ENCODE results near the gene OR1D5.
"Not testable (repeated sequence)": the region's sequence is repeated elsewhere in the genome, so short reads cannot be mapped to it uniquely, and the experiment has no call there.

OR1D5 gene, protein sequence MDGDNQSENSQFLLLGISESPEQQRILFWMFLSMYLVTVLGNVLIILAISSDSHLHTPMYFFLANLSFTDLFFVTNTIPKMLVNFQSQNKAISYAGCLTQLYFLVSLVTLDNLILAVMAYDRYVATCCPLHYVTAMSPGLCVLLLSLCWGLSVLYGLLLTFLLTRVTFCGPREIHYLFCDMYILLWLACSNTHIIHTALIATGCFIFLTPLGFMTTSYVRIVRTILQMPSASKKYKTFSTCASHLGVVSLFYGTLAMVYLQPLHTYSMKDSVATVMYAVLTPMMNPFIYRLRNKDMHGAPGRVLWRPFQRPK

DNA sequence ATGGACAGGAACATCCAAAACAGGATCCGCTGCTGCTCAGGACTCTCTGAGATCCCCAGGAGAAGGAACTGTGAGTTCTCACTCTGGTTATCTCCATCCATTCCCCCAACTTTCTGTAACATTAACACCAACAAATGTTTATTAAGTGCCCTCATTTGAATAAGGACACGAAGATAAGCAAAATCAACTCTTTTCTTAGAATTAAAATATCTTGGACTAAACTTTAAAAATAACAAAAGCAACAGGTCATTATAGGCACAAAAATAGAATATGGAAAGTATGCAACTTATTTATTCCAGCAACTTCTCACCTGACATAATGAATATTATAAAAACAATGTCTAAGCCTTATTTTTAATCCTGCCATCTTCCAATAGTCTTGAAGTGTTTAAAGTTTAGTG is at the start of gene OR1D5:
Gene OR1D5 (minus strand): TSS at position 101 of the 400 bp plus-strand sequence. CDS start 0 bp downstream, at position 101.
- not testable (repeated sequence) for DNase-seq

DNA sequence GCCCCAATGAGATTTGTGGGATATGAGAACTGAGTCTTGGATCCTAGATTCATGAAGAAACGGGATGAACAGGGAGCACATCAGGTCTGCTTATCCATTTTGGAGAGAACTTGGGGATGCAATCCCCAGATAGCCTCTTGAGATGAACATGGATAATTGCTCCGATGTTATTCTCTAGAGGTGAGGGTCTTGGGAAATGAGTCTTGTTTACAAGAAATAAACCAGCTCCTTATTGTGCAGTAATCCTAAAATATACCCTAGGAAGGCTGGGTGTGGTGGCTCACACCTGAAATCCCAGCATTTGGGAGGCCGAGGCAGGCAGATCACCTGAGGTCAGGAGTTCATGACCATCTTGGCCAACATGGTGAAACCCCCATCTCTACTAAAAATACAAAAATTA is 40.9 kb upstream of the OR1D5 start, which contains the start of gene OR1D2:
Gene OR1D2 (minus strand): TSS at position 101 of the 400 bp plus-strand sequence. CDS start 11,426 bp downstream, outside the sequence.
- no peak for DNase-seq

DNA sequence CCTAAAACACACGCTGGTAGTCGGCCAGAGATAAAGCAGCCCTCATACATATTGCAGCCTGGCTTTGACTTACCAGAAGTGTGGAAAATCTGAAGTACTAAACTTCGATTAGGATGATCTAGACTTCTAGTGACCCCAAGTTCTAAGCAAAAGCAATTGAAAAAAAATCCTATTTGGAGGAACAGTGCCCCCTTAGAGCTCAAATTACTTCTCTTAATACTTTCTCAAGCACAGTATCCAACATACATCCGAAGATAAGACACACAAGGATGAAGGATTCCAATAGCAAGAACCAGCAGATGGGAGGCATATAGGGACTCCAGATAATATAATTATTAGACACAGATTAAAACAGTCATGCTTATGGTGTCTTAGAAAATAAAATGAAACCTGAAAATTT is 10.4 kb upstream of the OR1D5 start:
- not testable (repeated sequence) for DNase-seq

DNA sequence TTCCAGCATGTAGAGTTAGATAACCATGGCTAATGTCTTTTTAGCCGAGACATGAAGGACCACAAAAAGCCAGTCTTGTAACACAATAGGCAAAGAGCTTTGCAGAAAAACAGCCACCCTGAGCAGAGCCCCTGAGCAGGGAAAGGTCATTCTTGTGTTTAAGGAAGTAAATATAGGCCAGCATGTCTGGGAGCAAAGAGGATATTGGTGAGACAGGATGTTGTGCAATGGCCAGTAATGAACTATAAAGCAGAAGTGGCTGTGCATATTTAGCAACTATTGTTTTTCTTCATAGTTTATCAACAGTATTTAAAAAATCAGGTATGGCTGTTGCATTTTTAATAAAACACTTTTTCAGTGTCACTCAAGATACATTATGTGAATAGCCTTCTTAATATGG is 1.8 kb upstream of the OR1D5 start:
- not testable (repeated sequence) for DNase-seq

DNA sequence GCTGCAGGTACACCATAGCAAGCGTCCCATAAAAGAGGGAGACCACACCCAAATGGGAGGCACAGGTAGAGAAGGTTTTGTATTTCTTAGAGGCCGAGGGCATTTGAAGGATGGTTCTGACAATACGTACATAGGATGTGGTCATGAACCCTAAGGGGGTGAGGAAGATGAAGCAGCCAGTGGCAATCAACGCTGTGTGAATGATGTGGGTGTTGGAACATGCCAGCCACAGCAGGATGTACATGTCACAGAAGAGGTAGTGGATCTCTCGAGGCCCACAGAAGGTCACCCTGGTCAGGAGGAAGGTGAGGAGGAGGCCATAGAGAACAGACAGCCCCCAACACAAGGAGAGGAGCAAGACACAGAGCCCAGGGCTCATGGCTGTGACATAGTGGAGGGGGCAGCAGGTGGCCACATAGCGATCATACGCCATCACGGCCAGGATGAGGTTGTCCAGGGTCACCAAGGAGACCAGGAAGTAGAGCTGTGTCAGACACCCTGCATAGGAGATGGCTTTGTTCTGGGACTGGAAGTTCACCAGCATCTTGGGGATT is 506 bp downstream of the OR1D5 start:
- DNase-seq: not testable (repeated sequence)

DNA sequence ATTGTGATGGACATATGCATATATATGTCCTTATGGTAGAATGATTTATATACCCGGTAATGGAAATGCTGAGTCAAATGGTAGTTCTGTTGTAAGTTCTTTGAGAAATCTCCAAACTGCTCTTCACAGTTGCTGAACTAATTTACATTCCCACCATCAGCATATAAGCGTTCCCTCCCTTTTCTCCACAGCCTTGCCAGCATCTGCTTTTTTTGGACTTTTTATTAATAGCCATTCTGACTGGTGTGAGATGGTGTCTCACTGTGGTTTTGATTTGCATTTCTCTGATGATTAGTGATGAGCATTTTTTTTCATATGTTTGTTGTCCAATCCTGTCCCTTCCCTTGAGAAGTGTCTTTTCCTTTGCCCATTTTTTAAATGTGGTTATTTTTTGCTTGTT is 8.5 kb downstream of the OR1D5 start:
- DNase-seq: not testable (repeated sequence)

DNA sequence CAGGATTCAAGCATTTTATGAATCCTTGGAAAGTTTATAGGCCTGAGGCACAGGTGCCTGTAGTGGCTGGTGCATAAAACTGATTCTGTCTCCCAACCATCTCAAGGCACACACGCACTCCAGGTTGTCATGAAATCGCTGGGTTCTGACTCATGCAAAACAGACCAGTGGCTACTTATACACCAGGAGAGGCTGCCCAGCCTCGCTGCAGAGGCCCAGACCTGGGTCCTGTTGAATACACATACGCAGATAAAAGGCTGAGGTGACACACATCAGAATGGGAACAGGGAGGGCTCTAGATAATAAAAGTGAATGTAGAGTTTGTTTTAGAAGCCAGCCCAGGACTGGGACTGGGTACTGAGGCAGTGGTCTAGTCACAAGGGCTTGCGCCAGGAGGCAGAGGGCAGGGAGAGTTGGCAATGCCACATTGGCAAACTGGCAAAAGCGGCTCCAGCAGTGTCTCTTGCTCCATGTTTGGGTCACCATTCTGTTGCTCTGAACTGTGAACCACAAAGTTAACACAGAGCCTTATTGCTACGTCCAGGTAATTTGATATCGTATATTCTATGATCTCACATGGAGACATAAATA is 13.6 kb downstream of the OR1D5 start:
- DNase-seq: no peak

DNA sequence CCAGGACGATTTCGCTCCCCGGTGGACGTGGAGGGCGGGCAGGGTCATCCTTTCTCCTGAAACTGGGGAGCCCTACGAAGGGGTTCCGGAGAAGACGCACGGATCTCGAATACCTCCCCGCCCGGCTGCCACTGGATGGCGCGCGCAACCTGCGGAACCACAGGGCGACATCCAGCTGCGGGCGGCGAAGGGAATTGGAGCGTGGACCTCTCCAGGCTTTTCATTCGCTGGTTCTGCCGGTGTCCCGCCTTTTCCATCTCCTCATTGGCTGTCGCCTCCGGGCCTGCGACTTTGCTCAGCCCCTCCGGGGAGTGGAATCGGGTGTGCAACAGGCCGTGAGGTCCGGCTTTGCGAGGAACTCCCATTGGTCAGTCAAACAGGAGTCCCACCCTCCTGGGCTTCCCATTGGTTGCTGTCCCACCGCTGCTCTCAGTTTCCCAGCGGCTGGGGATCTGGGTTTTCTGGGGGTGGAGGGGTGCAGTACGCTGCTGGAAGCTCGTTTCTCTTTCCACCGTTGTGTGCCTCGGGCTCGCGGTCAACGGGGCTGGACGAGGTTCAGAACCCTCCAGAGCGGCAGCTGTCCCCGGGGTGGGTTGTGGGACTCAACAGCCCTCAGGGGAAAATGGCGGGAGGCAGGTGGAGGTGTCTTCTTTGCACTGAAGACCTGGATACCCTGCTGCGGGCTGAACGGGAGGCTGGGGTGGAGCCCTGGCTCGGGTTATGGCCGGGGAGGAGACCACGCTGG is 14.5 kb downstream of the OR1D5 start:
- peak; percentile 98 for DNase-seq

DNA sequence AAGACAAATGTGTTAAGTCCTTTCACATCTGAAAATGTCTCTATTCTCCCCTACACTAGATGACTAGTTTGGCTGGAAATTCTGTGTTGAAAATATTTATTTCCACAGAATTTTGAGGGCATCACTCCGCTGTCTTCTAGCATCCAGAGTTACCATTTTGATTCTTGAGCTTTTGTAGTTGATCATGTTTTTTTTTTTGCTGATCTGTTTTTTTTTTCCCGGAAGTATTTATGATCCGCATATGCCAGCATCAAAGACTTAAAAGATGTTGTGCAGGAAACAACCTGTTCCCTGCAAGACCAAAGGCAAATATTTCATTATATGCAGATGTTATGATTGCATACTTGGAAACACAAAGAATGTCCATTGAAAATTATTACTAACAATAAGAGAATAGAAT is 16.7 kb downstream of the OR1D5 start:
- no peak for DNase-seq

DNA sequence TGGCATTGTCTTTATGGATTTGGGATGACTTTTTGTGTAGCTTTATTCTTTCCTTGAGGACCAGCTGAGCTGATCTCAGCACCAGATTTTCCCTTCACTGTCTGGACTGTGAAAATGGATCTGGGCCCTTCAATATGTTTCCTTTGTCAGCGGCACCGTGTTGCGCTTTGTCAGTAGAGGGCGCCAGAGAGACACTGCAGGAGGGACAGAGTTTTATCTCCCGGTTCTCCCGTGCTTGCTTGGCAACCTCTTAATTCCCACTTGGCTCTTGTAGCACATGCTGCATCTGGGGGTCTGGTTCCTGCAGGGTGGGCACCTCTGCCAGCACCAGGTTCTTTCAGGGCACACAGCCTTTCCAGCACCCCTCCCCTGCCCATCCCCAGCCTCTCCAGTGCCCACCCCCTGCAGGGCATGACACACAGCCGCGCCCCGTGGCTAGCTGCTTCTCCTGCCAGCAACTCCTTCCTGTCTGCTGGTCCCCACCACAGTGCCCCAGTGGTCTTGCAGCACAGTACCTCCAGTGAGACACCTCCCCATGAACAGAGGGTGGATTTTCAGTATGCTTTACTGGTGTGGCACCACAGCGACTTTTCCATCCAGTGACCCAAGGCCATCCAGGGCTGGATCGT is 19.6 kb downstream of the OR1D5 start:
- DNase-seq: no peak

DNA sequence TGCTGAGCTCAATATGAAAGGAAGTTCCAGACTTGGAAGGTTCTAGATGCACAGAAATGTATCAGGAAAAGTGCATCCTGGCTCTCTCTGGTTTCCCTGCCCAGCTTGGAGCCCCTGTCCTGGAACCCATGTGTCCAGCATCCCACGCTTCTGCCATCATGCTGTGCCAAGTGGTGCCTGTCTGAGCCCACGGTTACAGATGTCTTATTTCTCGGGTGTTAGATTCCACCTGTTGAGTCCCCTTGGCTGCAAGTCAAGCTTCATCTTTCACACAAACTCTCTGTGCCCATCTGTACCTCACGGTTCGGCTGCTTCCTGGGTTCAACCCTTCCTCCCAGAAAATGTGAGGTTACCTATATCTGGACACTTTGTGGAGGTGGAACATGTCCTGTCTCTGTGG is 22.5 kb downstream of the OR1D5 start:
- no peak for DNase-seq

DNA sequence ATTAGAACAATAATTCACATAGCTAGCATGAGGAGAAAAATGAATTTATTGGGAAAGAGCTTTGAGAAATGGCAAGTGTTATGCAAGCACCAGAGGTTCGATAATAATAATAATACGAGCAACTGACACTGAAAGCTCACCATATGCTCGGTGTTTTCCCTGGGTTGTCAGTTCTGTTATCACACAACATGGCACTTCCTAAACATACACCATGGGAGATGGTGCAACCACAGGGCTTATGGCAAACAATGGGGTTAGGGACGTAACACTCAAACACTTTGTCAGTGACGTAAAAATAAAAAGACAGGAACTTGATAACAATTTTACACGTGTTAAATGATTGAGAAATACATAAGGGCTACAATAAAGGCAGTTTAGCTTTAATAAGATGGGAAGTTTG is 23.7 kb downstream of the OR1D5 start:
- peak; percentile 3 for DNase-seq

DNA sequence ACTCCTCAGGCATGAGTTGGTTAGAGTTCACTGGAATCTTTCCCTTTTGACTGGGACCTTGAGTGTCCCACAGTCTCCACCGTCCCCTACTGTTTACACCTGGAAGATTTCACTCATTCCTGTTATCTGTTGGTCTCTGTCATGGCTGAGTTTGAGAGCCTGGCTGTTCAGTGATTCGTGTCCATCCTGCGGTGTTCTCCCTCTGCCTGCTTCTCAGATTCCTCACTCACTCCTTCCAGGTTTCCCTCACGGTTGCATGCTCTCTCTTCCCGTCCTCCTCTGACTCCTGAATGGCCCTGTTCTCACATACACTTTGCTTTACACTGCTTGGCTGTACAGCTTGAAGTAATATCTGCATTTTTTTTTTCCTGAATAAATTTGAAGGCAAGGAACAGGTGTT is 24.5 kb downstream of the OR1D5 start:
- DNase-seq: no peak

DNA sequence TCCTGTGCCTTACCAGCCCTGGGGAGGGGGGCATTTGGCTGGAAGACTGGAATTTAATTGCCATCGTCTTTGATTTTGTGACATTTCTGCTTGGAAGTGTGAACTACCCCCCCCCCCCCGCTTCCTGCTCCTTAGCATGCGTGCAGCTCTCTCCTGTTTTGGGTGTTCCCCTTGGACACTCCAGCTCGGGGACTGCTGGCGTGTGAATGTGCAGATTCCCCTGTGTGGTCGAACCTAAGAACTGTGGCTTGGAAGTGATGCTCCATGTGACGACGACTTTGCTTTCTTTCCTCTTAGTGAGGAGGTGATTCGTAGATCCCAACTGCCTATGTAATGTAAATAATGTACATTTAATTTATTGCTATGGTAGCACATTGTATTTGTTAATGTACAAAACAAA is 26.1 kb downstream of the OR1D5 start:
- DNase-seq: no peak

DNA sequence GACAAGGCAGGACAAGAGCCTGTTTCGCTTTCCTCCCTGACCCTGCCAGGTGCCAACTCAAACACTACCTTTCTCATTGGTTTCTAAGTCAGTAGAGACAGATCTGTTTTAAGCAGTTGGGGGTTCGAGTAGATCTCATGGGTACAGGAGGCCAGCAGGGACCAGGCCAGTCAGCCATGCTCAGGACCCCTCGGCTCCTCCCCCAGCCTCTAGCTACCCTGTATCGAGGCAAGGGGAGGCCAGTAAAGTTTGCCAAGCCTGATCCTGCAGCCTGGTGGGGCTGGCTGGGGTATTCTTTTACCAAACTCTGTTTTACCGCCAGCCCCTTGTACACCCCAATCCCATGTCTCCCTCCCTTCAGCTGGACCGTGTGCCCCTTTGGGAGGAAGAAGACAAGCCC is 26.6 kb downstream of the OR1D5 start:
- DNase-seq: no peak

DNA sequence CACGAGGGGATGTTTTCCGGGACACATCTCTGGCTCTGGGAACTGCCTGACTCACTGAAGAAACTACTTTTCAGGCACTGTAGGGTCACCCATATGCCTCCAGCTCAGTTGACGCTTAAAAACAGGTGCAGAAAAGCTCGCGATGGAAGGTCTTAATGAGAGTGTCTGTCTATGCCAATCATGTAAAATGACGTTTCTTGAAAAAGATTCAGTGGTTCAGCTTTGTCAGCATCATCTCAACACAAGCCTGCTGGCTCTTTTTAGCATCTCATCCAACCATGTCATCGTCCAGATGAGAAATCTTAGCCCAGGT is 27.5 kb downstream of the OR1D5 start:
- no peak for DNase-seq

DNA sequence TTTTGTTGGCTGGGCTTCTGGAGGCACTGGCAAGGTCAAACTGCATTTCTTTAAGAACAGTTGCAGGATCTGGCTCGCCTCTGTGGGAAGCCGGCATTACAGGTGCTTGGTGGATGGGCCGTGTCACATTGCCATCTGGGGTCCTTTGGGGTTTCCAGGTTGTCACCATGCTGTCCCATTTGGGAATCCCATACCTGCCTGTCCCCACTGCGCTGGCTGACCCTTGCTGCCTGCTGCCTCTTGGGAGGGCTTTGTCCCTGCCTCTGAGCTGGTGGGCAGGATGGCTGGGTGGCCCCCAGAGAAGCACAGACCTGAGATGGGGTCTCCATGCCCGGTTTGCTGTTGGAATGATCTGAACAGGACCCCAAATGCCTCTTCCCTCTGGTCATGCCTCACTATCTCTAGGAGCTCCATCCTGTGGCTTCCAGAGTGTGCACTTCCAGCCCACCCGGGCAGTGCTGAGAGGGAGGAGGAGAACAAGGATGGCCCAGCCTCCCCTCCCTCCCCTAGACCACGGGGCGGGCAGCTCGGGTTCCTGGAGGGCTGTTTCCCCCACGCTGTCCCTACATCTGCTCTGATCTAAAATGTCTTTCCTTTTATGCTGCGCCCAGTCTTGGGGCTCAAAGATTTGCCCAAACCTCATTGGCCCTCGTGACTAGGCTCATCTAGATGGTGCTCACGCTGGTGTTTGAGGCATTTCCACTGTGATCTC is 28.0 kb downstream of the OR1D5 start:
- no peak for DNase-seq

DNA sequence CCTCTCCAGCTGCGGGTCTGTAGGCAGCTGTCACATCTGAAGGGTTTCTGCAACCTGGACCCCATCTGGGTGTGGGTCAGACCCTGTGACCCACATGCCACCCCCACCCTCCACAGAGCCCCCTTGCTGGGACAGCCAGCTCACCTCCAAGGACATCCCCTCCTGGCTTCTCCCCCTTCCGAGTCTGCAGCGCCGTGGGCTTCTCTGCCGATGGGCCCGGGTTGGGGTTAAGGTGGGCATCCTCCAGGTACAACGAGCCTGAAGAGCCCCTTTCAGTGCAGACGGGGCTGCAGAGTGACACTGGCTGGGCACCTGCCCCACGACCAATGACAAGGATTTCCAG is 28.9 kb downstream of the OR1D5 start:
- DNase-seq: no peak

DNA sequence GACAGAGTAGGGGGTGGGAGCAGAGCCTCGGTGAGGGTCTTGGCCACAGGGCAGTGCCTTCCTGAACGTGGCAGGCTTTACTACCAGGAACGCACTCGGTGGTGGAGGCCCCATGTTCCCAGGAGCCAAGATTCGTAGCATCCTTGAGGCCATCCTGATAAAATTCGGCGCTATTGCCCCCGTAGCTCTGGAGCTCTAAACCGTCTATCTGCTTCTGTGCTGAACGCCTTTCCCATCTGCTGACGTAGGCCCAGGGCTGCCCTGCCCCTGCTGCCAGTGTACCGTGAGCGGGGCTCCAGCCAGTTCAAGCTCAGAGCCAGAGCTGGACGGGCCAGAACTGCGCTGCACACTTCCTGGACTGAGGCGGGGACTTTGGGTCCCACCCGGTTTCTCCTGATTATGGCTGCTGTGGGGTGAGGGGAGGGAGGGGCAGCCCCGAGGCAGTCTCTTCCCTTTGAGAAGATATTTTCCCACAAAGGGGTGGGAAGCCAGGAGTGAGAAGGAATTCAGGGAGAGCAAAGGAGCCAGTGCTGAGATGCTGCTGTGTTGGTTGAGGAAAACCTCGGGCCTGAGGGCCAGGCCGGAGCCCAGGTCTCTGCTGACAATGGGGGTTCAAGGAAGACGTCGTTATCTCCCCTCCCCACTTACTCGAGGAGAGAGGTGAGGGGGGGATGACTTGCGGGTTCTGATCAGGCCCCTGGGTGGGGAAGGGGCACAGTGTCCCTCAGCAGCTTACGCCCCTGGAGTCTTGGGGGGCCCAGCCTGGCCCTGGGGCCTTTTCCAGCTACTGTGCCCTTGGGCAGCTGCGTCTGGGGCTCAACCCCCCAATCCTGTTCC is 29.4 kb downstream of the OR1D5 start:
- no peak for DNase-seq

DNA sequence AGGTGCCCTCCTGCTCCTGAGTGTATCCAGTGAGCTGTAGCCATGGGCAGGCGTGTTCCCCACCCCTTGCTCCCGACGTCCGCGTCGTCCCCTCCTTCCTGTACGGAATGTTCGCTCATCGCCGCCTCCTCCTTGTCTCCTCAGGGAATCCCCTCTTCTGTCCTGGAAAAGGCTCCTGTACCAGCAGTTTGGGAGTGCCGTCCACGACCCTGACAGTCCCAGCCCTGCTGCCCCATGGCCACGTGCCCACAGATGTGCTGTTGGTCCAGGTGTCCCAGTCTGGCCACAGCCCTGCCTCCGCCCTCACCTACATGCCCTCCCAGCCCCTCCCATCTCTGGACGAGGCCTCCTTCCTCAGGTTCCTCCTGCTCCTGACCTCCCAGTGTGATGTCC is 30.2 kb downstream of the OR1D5 start:
- DNase-seq: no peak
